GM12878 (cell line): ENCODE results near the gene FAM187B.

Source experiments
- ATF2 ChIP-seq: IDR thresholded peaks from 2 replicates; pipeline ENCODE4 v1.6.1; 2012; ENCODE audit warnings: low read length, inconsistent platforms
- CBFB ChIP-seq: IDR thresholded peaks from 2 replicates; pipeline ENCODE4 v1.6.1; 2016; ENCODE audit warnings: antibody characterized with exemption, low read depth
- EP300 ChIP-seq, 2 experiments: fragments of 150-350 bp in 1 of 2; IDR thresholded peaks; 2 replicates each; pipeline ENCODE4 v1.6.1; 2011 to 2012; ENCODE audit warnings: low read depth in 2 of 2, low read length in 2 of 2, borderline replicate concordance in 1 of 2, improper control_type of control experiment in 1 of 2, inconsistent platforms in 1 of 2; ENCODE audit not compliant: control insufficient read depth in 1 of 2
- EZH2 ChIP-seq: IDR thresholded peaks from 2 replicates; pipeline ENCODE4 v1.6.1; 2012; ENCODE audit warnings: low read depth, mild to moderate bottlenecking, control low read depth, inconsistent platforms, low read length, borderline replicate concordance; ENCODE audit not compliant: control insufficient read depth
- FOS ChIP-seq: IDR thresholded peaks from 3 replicates; pipeline ENCODE4 v1.6.1; 2011; ENCODE audit warnings: borderline replicate concordance; ENCODE audit not compliant: insufficient read length; ENCODE audit errors: extremely low read depth
- JUNB ChIP-seq: IDR thresholded peaks from 2 replicates; pipeline ENCODE4 v1.6.1; 2016; ENCODE audit warnings: antibody characterized with exemption, mild to moderate bottlenecking
- POLR2A ChIP-seq: IDR thresholded peaks from 2 replicates; pipeline ENCODE4 v1.6.1; 2011; ENCODE audit warnings: low read depth, mild to moderate bottlenecking, low read length
- POLR2AphosphoS5 ChIP-seq: IDR thresholded peaks from 2 replicates; pipeline ENCODE4 v1.6.1; 2011; ENCODE audit warnings: mild to moderate bottlenecking, low read length, inconsistent platforms
- SIN3A ChIP-seq: IDR thresholded peaks from 2 replicates; pipeline ENCODE4 v1.6.1; 2012; ENCODE audit warnings: low read depth, low read length, improper control_type of control experiment
- SIX5 ChIP-seq: IDR thresholded peaks from 2 replicates; pipeline ENCODE4 v1.6.1; 2011; ENCODE audit warnings: mild to moderate bottlenecking, low read depth, low read length, moderate library complexity; ENCODE audit not compliant: severe bottlenecking
- ZSCAN29 ChIP-seq: fragments of 450-650 bp; IDR thresholded peaks from 2 replicates; pipeline ENCODE4 v1.6.1; 2017; ENCODE audit warnings: mild to moderate bottlenecking, moderate library complexity
- TF ChIP-seq, protein P1 (sequence below), 3 experiments: IDR thresholded peaks in 2 of 3; conservative IDR thresholded peaks in 1 of 3; 2 replicates each; pipeline ENCODE4 v1.5.1; 2011; ENCODE audit warnings: low read depth in 3 of 3, low read length in 3 of 3, mild to moderate bottlenecking in 3 of 3, control low read depth in 2 of 3, moderate library complexity in 2 of 3, inconsistent platforms in 1 of 3, mixed read lengths in 1 of 3; ENCODE audit not compliant: control insufficient read depth in 2 of 3, insufficient read depth in 1 of 3; ENCODE audit errors: extremely low read depth in 1 of 3
- TF ChIP-seq, protein P2 (sequence below): IDR thresholded peaks from 2 replicates; pipeline ENCODE4 v1.6.1; 2011; ENCODE audit warnings: low read depth, low read length, improper control_type of control experiment, borderline replicate concordance
- TF ChIP-seq, protein P3 (sequence below): IDR thresholded peaks from 2 replicates; pipeline ENCODE4 v1.6.1; 2012; ENCODE audit warnings: low read depth, low read length, improper control_type of control experiment

DNA sequence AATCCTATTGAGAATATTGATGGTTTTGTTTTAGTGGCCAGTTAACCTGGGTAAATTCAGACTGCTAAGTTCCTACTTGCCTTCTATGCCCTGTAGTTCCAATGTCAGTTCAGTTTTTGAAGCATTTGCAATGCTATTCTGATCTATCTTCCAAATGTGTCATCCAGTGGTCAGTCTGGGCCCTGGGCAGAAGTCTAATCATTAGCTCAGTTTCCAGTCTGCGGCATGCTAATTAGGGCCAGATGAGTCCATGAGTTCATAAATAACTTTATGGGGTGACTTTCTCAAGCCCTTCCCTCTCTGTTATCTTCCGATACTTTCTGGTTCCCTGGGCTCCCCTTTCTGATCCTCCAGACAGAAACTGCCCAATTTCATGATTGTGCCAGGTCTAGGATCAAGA, 32.7 kb downstream of the FAM187B start:
- no peak for TF ChIP-seq FOS
- no peak for TF ChIP-seq SIX5
- no peak for TF ChIP-seq SIN3A
- no peak for TF ChIP-seq JUNB
- TF ChIP-seq CBFB = no peak
- TF ChIP-seq EZH2 = no peak
- TF ChIP-seq, protein P1, sequence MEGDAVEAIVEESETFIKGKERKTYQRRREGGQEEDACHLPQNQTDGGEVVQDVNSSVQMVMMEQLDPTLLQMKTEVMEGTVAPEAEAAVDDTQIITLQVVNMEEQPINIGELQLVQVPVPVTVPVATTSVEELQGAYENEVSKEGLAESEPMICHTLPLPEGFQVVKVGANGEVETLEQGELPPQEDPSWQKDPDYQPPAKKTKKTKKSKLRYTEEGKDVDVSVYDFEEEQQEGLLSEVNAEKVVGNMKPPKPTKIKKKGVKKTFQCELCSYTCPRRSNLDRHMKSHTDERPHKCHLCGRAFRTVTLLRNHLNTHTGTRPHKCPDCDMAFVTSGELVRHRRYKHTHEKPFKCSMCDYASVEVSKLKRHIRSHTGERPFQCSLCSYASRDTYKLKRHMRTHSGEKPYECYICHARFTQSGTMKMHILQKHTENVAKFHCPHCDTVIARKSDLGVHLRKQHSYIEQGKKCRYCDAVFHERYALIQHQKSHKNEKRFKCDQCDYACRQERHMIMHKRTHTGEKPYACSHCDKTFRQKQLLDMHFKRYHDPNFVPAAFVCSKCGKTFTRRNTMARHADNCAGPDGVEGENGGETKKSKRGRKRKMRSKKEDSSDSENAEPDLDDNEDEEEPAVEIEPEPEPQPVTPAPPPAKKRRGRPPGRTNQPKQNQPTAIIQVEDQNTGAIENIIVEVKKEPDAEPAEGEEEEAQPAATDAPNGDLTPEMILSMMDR (IDR thresholded peaks at IDR 0.05 in 2 of 3, conservative IDR thresholded peaks at IDR 0.05 in 1 of 3; ENCODE audit: control insufficient read depth in 2 of 3, extremely low read depth in 1 of 3, insufficient read depth in 1 of 3, low read depth in 3 of 3, low read length in 3 of 3) = no peak
- TF ChIP-seq POLR2AphosphoS5 = no peak
- TF ChIP-seq EP300 (IDR thresholded peaks at IDR 0.05; ENCODE audit: borderline replicate concordance in 1 of 2, control insufficient read depth in 1 of 2, low read depth in 2 of 2, low read length in 2 of 2) = no peak
- TF ChIP-seq, protein P2, sequence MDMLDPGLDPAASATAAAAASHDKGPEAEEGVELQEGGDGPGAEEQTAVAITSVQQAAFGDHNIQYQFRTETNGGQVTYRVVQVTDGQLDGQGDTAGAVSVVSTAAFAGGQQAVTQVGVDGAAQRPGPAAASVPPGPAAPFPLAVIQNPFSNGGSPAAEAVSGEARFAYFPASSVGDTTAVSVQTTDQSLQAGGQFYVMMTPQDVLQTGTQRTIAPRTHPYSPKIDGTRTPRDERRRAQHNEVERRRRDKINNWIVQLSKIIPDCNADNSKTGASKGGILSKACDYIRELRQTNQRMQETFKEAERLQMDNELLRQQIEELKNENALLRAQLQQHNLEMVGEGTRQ = no peak
- TF ChIP-seq ATF2 = no peak
- TF ChIP-seq POLR2A = no peak
- TF ChIP-seq ZSCAN29 = no peak
- TF ChIP-seq, protein P3, sequence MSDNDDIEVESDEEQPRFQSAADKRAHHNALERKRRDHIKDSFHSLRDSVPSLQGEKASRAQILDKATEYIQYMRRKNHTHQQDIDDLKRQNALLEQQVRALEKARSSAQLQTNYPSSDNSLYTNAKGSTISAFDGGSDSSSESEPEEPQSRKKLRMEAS = no peak
